Measurements from ENCODE around the gene GATA6. TPM values are rescaled to one million over a fixed set of nuclear protein-coding genes. Genes with fewer than 3 reads are reported as not detected.
"Not testable (repeated sequence)": the region's sequence is repeated elsewhere in the genome, so short reads cannot be mapped to it uniquely, and the experiment has no call there.

Gene GATA6
- total RNA-seq, 1 donor from 2014 or later, result 89.3 TPM

- peaks cover 9 to 84% of the 10 kb centered on the region in 2 donors for H3K4me1 ChIP-seq
- no peaks in the 10 kb centered on the region for H3K9me3 ChIP-seq
- H3K27me3 ChIP-seq, result no peaks in the 10 kb centered on the region
- no peak for DNase-seq (ENCODE audit: low spot score in 2 of 2)
- H3K4me3 ChIP-seq, result peak overlapping the region; percentile 24 to 43
- peaks cover 0 to 3% of the 10 kb centered on the region in 2 donors for H3K36me3 ChIP-seq
- TF ChIP-seq, protein P1, sequence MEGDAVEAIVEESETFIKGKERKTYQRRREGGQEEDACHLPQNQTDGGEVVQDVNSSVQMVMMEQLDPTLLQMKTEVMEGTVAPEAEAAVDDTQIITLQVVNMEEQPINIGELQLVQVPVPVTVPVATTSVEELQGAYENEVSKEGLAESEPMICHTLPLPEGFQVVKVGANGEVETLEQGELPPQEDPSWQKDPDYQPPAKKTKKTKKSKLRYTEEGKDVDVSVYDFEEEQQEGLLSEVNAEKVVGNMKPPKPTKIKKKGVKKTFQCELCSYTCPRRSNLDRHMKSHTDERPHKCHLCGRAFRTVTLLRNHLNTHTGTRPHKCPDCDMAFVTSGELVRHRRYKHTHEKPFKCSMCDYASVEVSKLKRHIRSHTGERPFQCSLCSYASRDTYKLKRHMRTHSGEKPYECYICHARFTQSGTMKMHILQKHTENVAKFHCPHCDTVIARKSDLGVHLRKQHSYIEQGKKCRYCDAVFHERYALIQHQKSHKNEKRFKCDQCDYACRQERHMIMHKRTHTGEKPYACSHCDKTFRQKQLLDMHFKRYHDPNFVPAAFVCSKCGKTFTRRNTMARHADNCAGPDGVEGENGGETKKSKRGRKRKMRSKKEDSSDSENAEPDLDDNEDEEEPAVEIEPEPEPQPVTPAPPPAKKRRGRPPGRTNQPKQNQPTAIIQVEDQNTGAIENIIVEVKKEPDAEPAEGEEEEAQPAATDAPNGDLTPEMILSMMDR (IDR thresholded peaks at IDR 0.05), result no peak
- H3K27ac ChIP-seq, result peak overlapping the region; percentile 89 to 97
- intact Hi-C loops (cut with DNase I), result loop anchor here (5.0 to 10.0 kb wide), 2 partner anchors 153 to 1041 kb away; no protein-coding TSS in a partner anchor
Measured at GRCh38 chr18:22194151-22194598, 24.8 kb downstream of the GATA6 start.

GRCh38 chr18:22195052-22195451, 25.7 kb downstream of the GATA6 start:
- DNase-seq (ENCODE audit: low spot score in 2 of 2), result no peak
- intact Hi-C loops (cut with DNase I), result loop anchor here (10.0 kb wide), 1 partner anchor 1040 kb away; no protein-coding TSS in a partner anchor
- peaks cover 9 to 83% of the 10 kb centered on the region in 2 donors for H3K4me1 ChIP-seq

GRCh38 chr18:22196943-22197342, 27.6 kb downstream of the GATA6 start:
- not testable (repeated sequence) for H3K27me3 ChIP-seq; DNase-seq (ENCODE audit: low spot score in 2 of 2); H3K9me3 ChIP-seq
- Histone ChIP-seq H3K4me3 (peak overlapping the region in 1 of 2 donors; percentile 12), H3K27ac (peak overlapping the region; percentile 75 to 89), H3K36me3 (peaks cover 0 to 14% of the 10 kb centered on the region in 2 donors), H3K4me1 (peaks cover 7 to 79% of the 10 kb centered on the region in 2 donors)
- intact Hi-C loops (cut with DNase I), result loop anchor here (10.0 kb wide), 1 partner anchor 1038 kb away; no protein-coding TSS in a partner anchor

More at GRCh38 chr18:22195052-22195451, 25.7 kb downstream of the GATA6 start:
- no peaks in the 10 kb centered on the region for H3K27me3 ChIP-seq
- H3K36me3 ChIP-seq, result peaks cover 0 to 3% of the 10 kb centered on the region in 2 donors
- no peaks in the 10 kb centered on the region for H3K9me3 ChIP-seq
- peak overlapping the region in 1 of 2 donors; percentile 43 for H3K4me3 ChIP-seq
- H3K27ac ChIP-seq, result peak overlapping the region; percentile 89 to 97
- TF ChIP-seq, protein P1 (IDR thresholded peaks at IDR 0.05), result no peak

DNA sequence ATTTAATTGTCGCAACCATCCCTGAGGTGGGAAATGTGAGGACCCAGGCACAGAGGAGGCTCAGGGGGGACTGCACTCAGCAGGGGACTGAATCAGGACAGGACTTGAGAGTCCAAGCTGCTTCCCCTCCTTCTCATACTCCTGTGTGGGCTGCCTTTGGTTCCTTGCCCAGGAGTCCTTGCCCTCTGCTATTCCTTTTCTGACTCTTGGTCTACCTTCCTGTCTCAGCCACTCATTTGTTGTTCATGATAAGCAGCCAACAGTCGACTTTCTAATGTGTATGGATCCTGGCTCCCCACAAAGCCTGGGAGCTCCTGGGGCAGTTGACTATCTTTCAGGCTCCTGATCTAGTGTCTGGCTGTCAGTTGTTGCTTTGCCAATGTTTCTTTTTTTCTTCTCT, 28.3 kb downstream of the GATA6 start:
- Histone ChIP-seq H3K36me3 (peaks cover 0 to 18% of the 10 kb centered on the region in 2 donors), H3K27me3 (no peaks in the 10 kb centered on the region), H3K4me1 (peaks cover 7 to 77% of the 10 kb centered on the region in 2 donors), H3K9me3 (no peaks in the 10 kb centered on the region), H3K27ac (peak overlapping the region; percentile 75 to 89), H3K4me3 (peak overlapping the region; percentile 8 to 12)
- intact Hi-C loops (cut with DNase I), result loop anchor here (10.0 kb wide), 1 partner anchor 1037 kb away; no protein-coding TSS in a partner anchor
- TF ChIP-seq, protein P1 (IDR thresholded peaks at IDR 0.05), result no peak
- no peak for DNase-seq (ENCODE audit: low spot score in 2 of 2)

DNA sequence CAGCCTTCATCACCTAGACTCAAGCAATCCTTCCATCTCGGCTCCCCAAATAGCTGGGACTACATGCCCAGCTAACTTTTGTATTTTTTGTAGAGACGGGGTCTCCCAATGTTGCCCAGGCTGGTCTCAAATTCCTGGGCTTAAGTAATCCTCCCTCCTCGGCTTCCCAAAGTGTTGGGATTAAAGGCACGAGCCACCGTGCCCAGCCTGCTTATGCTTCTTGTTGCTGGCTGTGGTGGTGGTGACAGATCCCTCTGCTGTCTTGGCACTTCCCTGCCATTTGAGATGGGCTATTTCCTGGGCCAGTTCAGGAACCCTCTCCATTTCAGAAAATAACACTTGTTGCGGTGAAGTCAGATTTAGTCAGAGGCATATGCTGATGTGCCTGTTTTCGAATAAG, 28.8 kb downstream of the GATA6 start:
- peak overlapping the region; percentile 75 to 89 for H3K27ac ChIP-seq
- peak overlapping the region in 1 of 2 donors; percentile 12 for H3K4me3 ChIP-seq
- H3K4me1 ChIP-seq, result peaks cover 7 to 80% of the 10 kb centered on the region in 2 donors

DNA sequence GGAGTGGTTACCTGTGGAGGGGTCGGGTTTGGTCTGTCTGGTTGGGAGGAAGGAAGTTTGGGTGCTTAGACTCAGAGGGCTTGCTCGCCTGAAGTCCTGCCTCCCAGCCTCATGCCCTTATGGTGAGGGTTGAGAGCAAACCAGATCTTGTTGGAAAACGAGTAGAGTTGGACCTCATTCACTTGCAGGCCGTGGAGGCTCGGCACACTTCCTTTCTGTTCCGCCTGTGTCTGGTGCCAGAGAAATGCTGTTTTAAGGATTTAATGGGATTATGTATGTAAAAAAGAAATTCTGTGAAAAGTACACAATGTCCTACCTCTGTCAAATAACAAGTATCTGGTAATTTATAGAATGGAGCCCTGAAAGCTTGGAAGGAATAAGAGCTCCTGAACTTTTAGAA, 29.6 kb downstream of the GATA6 start:
- Histone ChIP-seq H3K27ac (peak overlapping the region; percentile 75 to 89), H3K4me3 (peak overlapping the region in 1 of 2 donors; percentile 12), H3K9me3 (no peaks in the 10 kb centered on the region), H3K36me3 (peaks cover 0 to 21% of the 10 kb centered on the region in 2 donors), H3K27me3 (no peaks in the 10 kb centered on the region), H3K4me1 (peaks cover 7 to 72% of the 10 kb centered on the region in 2 donors)
- TF ChIP-seq, protein P1 (IDR thresholded peaks at IDR 0.05), result no peak
- DNase-seq (ENCODE audit: low spot score in 2 of 2), result no peak
- intact Hi-C loops (cut with DNase I), result loop anchor here (10.0 kb wide), 1 partner anchor 1036 kb away; no protein-coding TSS in a partner anchor

More for the DNA sequence above, 28.8 kb downstream of the GATA6 start:
- Histone ChIP-seq H3K9me3 (no peaks in the 10 kb centered on the region), H3K27me3 (no peaks in the 10 kb centered on the region), H3K36me3 (peaks cover 0 to 21% of the 10 kb centered on the region in 2 donors)
- intact Hi-C loops (cut with DNase I), result loop anchor here (10.0 kb wide), 1 partner anchor 1037 kb away; no protein-coding TSS in a partner anchor
- no peak for DNase-seq (ENCODE audit: low spot score in 2 of 2)
- TF ChIP-seq, protein P1 (IDR thresholded peaks at IDR 0.05), result no peak

All from ascending aorta (tissue), 2 donors.